PC-3 (cell line): Measurements from ENCODE around the gene AKAP13. TPM values are rescaled to one million over a fixed set of nuclear protein-coding genes. Genes with fewer than 3 reads are reported as not detected.

Experiments
- ATAC-seq: fragments of 200-7000 bp; cut with Tn5 transposase; 2 replicates; pipeline ENCODE4 v1.9.1; 2020; ENCODE audit warnings: mild to moderate bottlenecking, moderate library complexity
- BruUV-seq: library from RNA; stranded (reverse); fragments of 400-500 nt; replicated peaks from 2 replicates; lab custom pipeline; 2021; lab: Mats Ljungman, UMichigan
- CTCF ChIA-PET: fragments of 300-600 bp; sonication (Branson Sonifier 250); formaldehyde crosslinking; loops from one replicate; lab custom pipeline; 2022; ENCODE audit warnings: antibody characterized with exemption; lab: Charles Lee
- POLR2A ChIA-PET: fragments of 300-600 bp; sonication (Branson Sonifier 250); formaldehyde crosslinking; loops from one replicate; lab custom pipeline; 2022; ENCODE audit warnings: antibody characterized with exemption; ENCODE audit not compliant: unreplicated experiment; lab: Charles Lee
- DNase-seq: peaks from one replicate; pipeline ENCODE4 v3.0.0-alpha.2; 2015
- H2AFZ ChIP-seq: fragments of 300-600 bp; sonication (generic); 2 replicates; pipeline ENCODE4 v1.6.0; 2016; ENCODE audit warnings: antibody characterized with exemption, low read length
- H3F3A ChIP-seq: fragments of 300-600 bp; sonication (generic); one replicate; pipeline ENCODE4 v1.6.0; 2017; ENCODE audit warnings: antibody characterized with exemption, low read length, control low read depth, mild to moderate bottlenecking; ENCODE audit not compliant: unreplicated experiment
- H3K27ac ChIP-seq: fragments of 300-600 bp; sonication (generic); 2 replicates; pipeline ENCODE4 v1.5.1; 2016; ENCODE audit warnings: mild to moderate bottlenecking, low read length
- H3K27me3 ChIP-seq: fragments of 300-600 bp; sonication (generic); 2 replicates; pipeline ENCODE4 v1.6.1; 2016; ENCODE audit warnings: low read length, mixed read lengths
- H3K36me3 ChIP-seq: fragments of 300-600 bp; sonication (generic); 2 replicates; pipeline ENCODE4 v1.6.1; 2016; ENCODE audit warnings: low read depth, mixed run types, low read length, mixed read lengths
- H3K4me1 ChIP-seq: fragments of 300-600 bp; sonication (generic); 2 replicates; pipeline ENCODE4 v1.5.1; 2016; ENCODE audit warnings: low read length; ENCODE audit not compliant: insufficient read depth
- H3K4me2 ChIP-seq: fragments of 300-600 bp; sonication (generic); 2 replicates; pipeline ENCODE4 v1.6.0; 2016; ENCODE audit warnings: low read length
- H3K4me3 ChIP-seq: fragments of 300-600 bp; sonication (generic); 2 replicates; pipeline ENCODE4 v1.5.1; 2016; ENCODE audit warnings: mild to moderate bottlenecking, low read length, mixed read lengths
- H3K79me2 ChIP-seq: fragments of 300-600 bp; sonication (generic); 2 replicates; pipeline ENCODE4 v1.6.1; 2017; ENCODE audit warnings: low read length, mixed read lengths
- H3K9ac ChIP-seq: fragments of 300-600 bp; sonication (generic); 2 replicates; pipeline ENCODE4 v1.6.0; 2016; ENCODE audit warnings: mild to moderate bottlenecking, low read length
- H3K9me2 ChIP-seq: fragments of 300-600 bp; sonication (generic); replicated peaks from 2 replicates; pipeline ENCODE4 v1.6.1; 2016; ENCODE audit warnings: mixed run types, low read length, mixed read lengths
- H3K9me3 ChIP-seq: fragments of 300-600 bp; sonication (generic); 2 replicates; pipeline ENCODE4 v1.6.1; 2016; ENCODE audit warnings: low read length, mixed read lengths
- H4K20me1 ChIP-seq: fragments of 300-600 bp; sonication (generic); 2 replicates; pipeline ENCODE4 v1.6.1; 2016; ENCODE audit warnings: low read length, mixed read lengths
- CTCF ChIP-seq: fragments of 300-600 bp; sonication (generic); conservative IDR thresholded peaks from 2 replicates; pipeline ENCODE4 v1.5.1; 2017; ENCODE audit warnings: antibody characterized with exemption, low read depth, mild to moderate bottlenecking, low read length
- EZH2 ChIP-seq: fragments of 300-600 bp; sonication (generic); IDR thresholded peaks from one replicate; pipeline ENCODE4 v1.6.1; 2017; ENCODE audit warnings: antibody characterized with exemption, mild to moderate bottlenecking, low read length; ENCODE audit not compliant: unreplicated experiment
- EZH2phosphoT487 ChIP-seq: fragments of 300-600 bp; sonication (generic); IDR thresholded peaks from 2 replicates; pipeline ENCODE4 v1.6.1; 2018; ENCODE audit warnings: mild to moderate bottlenecking, antibody characterized with exemption, low read length, borderline replicate concordance
- intact Hi-C: fragments of 100-400 bp; cut with micrococcal nuclease; formaldehyde crosslinking; loops from 2 replicates; pipeline ENCODE4 v1.9.0; 2023
- total RNA-seq: library from RNA; depleted of rRNA; stranded (reverse); fragments of >200 nt; gene quantifications from 2 replicates; pipeline ENCODE4 v1.2.3, GENCODE V29; 2014

The AKAP13 gene
- total RNA-seq, 1 experiment from 2014 or later, result 36.8 TPM

GRCh38 chr15:85404176-85404917 is 23.9 kb downstream of the AKAP13 start:
- no peak overlapping the region for H3K4me3 ChIP-seq
- H3K9ac ChIP-seq, result no peak overlapping the region
- ChIA-PET POLR2A (interaction anchor here (0.7 kb wide), 1 partner anchor 7 kb away, joined by 4 read pairs; no protein-coding TSS in a partner anchor), CTCF (interaction anchor here (0.6 to 0.8 kb wide), 2 partner anchors 9 to 24 kb away, joined by 3 to 6 read pairs; partner anchors contain the start of gene AKAP13)
- H3K4me1 ChIP-seq, result peaks cover 54% of the 10 kb centered on the region
- H2AFZ ChIP-seq, result no peak overlapping the region
- H3K27me3 ChIP-seq, result no peaks in the 10 kb centered on the region
- intact Hi-C loops, result no loop called here
- TF ChIP-seq CTCF (no peak), EZH2phosphoT487 (no peak), EZH2 (no peak)
- no peak for DNase-seq
- no peak for ATAC-seq
- no peaks in the 10 kb centered on the region for H3K36me3 ChIP-seq
- H3K9me3 ChIP-seq, result no peaks in the 10 kb centered on the region
- peaks cover 95% of the 10 kb centered on the region for H3K79me2 ChIP-seq
- no TSS peak for BruUV-seq
- no peaks in the 10 kb centered on the region for H3K9me2 ChIP-seq
- H4K20me1 ChIP-seq, result peaks cover 29% of the 10 kb centered on the region; the same call in 1 of the 2 replicates
- peak overlapping the region; percentile 44; the same call in 1 of the 2 replicates for H3K4me2 ChIP-seq
- peak overlapping the region; percentile 38 for H3K27ac ChIP-seq
- no peaks in the 10 kb centered on the region for H3F3A ChIP-seq

DNA sequence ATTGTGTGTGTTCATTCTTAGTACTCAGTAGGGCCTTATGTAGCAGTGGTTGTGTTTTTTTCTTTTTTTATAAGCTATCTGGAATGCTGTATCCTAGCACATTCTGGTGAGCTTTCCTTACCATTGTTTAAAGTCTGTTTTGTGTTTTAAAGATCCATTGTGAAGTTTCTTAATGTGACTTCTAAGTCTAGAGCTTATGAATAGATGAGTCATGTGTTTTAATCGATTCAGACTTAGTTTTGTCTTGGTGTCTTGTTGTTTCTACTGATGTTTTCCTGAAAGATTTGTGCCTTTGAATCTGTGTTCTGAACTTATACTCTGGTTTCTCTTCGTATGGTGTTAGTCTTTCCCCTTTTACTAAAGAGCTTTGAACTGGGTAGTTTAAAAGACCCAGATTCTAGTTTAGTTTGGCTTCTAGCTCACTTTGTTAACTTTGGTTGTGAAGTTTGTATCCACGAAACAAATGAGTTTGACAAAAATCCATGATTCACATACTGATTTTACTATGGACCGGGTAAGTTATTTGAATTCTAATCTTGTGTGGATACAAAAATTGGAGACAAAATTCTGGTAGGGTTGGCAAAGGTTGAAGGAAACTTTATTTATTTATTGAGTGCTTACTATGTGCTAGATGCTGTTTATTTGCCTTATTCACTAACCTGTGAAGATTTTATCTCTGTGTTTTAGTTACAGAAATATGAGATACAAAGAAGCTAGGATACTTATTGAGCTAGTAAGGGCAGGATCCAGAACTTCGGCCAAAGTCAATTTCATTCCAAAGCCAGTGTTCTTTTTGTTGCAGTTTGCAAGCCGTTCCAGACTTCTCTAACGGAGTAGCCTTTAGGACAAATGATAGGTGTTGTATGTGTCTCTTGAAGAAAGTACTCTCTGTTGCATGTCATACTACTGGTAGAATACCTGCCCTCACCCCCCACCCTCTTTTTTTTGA is 24.8 kb downstream of the AKAP13 start:
- Histone ChIP-seq H4K20me1 (peaks cover 29% of the 10 kb centered on the region; the same call in 1 of the 2 replicates), H3K4me2 (peak overlapping the region; percentile 44), H3K27me3 (no peaks in the 10 kb centered on the region), H3K79me2 (peaks cover 96% of the 10 kb centered on the region), H3K9me2 (no peaks in the 10 kb centered on the region), H3K4me3 (no peak overlapping the region), H3K9ac (no peak overlapping the region), H2AFZ (no peak overlapping the region), H3K36me3 (no peaks in the 10 kb centered on the region), H3K27ac (peak overlapping the region; percentile 38), H3F3A (no peaks in the 10 kb centered on the region), H3K4me1 (peaks cover 53% of the 10 kb centered on the region), H3K9me3 (no peaks in the 10 kb centered on the region)
- DNase-seq, result peak; percentile 42
- no TSS peak for BruUV-seq
- peak; percentile 27; the same call in 1 of the 2 replicates for ATAC-seq
- POLR2A ChIA-PET, result interaction anchor here (0.7 kb wide), 1 partner anchor 8 kb away, joined by 4 read pairs; no protein-coding TSS in a partner anchor
- intact Hi-C loops, result no loop called here
- CTCF ChIA-PET, result interaction anchor here (0.6 to 0.8 kb wide), 2 partner anchors 9 to 25 kb away, joined by 3 to 6 read pairs; partner anchors contain the start of gene AKAP13
- TF ChIP-seq EZH2 (no peak), CTCF (no peak), EZH2phosphoT487 (no peak)
